22Rv1 (cell line): ENCODE results near the gene ATP2B2.

Experiments
- H3K27ac ChIP-seq: fragments of 450-650 bp; 2 replicates; pipeline ENCODE4 v1.5.1; 2017
- ZFX ChIP-seq: fragments of 450-650 bp; IDR thresholded peaks from 2 replicates; pipeline ENCODE4 v1.6.1; 2017; ENCODE audit warnings: antibody characterized with exemption, borderline replicate concordance
- TF ChIP-seq, protein P1 (sequence below): fragments of 450-650 bp; IDR thresholded peaks from 2 replicates; pipeline ENCODE4 v1.5.1; 2017; ENCODE audit warnings: mild to moderate bottlenecking

Gene ATP2B2

GRCh38 chr3:10292505-10293419, 212.6 kb downstream of the ATP2B2 start, which contains the start of gene GHRL:
GHRL (minus strand) TSS chr3:10292947; CDS start chr3:10290180, 2,767 bp downstream.
- TF ChIP-seq ZFX, result no peak
- TF ChIP-seq, protein P1, sequence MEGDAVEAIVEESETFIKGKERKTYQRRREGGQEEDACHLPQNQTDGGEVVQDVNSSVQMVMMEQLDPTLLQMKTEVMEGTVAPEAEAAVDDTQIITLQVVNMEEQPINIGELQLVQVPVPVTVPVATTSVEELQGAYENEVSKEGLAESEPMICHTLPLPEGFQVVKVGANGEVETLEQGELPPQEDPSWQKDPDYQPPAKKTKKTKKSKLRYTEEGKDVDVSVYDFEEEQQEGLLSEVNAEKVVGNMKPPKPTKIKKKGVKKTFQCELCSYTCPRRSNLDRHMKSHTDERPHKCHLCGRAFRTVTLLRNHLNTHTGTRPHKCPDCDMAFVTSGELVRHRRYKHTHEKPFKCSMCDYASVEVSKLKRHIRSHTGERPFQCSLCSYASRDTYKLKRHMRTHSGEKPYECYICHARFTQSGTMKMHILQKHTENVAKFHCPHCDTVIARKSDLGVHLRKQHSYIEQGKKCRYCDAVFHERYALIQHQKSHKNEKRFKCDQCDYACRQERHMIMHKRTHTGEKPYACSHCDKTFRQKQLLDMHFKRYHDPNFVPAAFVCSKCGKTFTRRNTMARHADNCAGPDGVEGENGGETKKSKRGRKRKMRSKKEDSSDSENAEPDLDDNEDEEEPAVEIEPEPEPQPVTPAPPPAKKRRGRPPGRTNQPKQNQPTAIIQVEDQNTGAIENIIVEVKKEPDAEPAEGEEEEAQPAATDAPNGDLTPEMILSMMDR, result no peak
- H3K27ac ChIP-seq, result no peak within 1 kb of the TSS

GRCh38 chr3:10291641-10292040, 213.7 kb downstream of the ATP2B2 start:
- TF ChIP-seq, protein P1, result no peak
- no peak for TF ChIP-seq ZFX
- H3K27ac ChIP-seq, result no peak overlapping the region

DNA sequence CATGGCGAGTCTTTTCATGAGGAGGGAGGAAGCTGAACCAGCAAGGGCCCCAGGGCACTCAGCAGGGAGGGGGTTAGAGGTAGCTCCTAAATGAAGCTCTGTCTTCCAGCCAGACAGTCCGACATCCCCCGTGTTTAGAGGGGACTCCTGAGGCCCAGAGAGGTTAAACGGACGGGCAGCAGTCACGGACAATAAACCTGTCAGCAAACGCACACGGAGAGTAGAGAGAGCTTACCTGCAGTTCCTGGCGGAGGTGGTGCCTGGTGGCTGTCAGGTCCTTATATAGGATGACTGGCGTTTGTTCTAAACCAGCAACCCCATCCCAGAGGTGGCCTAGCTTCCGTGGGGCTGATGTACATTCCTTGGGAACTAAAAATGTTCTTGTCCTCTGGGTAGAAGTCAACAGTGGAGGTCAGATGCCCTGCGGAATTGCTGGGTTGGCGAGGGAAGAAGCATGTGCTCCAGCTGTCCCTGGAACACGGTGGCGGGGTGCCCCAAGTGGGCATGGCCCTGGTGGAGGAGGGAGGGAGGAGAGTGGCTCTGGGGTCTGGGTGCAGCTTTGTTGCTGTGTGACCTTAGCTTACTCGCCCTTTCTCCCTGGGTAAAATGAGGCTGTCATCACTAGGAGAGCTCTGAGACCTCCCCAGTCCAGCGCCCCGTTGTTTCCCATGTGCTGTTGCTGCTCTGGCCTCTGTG, 214.8 kb downstream of the ATP2B2 start:
- H3K27ac ChIP-seq, result no peak overlapping the region
- no peak for TF ChIP-seq ZFX
- TF ChIP-seq, protein P1, result no peak

- TF ChIP-seq, protein P1, result no peak
- TF ChIP-seq ZFX, result no peak
- H3K27ac ChIP-seq, result no peak overlapping the region
Measured at GRCh38 chr3:10289787-10290355, 215.5 kb downstream of the ATP2B2 start.

DNA sequence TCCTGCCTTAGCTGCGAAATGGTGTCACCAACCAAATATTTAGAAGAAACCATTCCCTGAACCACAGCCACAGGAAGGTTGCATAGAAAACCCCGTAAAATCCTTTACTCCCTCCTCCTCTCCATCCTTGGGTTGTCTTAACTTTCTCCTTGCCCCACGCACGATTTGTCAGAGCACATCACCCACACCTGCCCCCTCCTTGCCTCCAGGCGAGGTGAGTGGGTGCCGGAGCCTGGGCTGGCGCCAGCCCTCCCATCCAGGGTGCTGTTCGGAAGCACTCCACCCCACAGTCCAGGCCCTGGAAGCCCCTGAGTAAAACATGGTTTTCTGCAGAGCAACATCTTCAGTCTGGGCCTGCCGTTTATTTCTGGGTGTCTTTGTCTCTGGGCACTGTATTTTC, 216.3 kb downstream of the ATP2B2 start:
- H3K27ac ChIP-seq, result no peak overlapping the region
- no peak for TF ChIP-seq ZFX
- TF ChIP-seq, protein P1, result no peak

DNA sequence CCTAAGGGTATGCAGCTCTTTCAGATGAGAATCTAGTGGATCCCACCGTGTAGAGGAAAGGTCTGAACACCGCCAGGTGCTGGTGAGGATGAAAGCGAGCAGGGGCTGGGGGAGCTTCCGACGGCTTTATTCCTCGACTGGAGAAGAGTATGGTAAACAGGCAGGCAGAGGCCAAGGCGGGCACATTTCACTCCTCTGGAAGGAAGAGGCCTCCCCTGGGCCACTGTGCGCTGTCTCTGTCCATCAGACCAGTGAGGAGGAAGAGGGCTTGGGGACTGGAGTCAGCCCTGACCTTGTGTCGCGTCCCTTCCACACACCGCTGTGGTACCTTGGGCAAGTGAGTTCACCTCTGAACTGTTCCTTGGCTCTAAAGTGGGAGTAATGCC, 216.8 kb downstream of the ATP2B2 start:
- no peak overlapping the region for H3K27ac ChIP-seq

More for the DNA sequence above, 216.8 kb downstream of the ATP2B2 start:
- TF ChIP-seq, protein P1, result no peak
- TF ChIP-seq ZFX, result no peak
